H1 (cell line): ENCODE data around the gene CNPY2. TPM values are rescaled to one million over a fixed set of nuclear protein-coding genes. Genes with fewer than 3 reads are reported as not detected.

Source experiments
- CTCF ChIA-PET: fragments of 300-600 bp; sonication (Branson Sonifier 250); formaldehyde crosslinking; loops from one replicate; lab custom pipeline; 2021; ENCODE audit not compliant: partially characterized antibody; lab: Charles Lee
- POLR2A ChIA-PET: fragments of 300-600 bp; sonication (Branson Sonifier 250); formaldehyde crosslinking; loops from one replicate; lab custom pipeline; 2021; ENCODE audit warnings: inconsistent platforms; ENCODE audit not compliant: partially characterized antibody; lab: Charles Lee
- DNase-seq, 2 experiments: peaks; one replicate each; pipeline versions ENCODE4 v3.0.0 to v3.0.0-alpha.2; 2010 to 2022; ENCODE audit warnings: low spot score in 2 of 2, low read depth in 1 of 2, mixed read lengths in 1 of 2
- FAIRE-seq: peaks from 2 replicates; lab custom pipeline; 2011; peaks lifted over from hg19 to GRCh38; lab: Jason Lieb, UNC
- H2AFZ ChIP-seq: 2 replicates; pipeline ENCODE4 v1.8.1; 2012; ENCODE audit warnings: low read length, inconsistent platforms
- H2AK5ac ChIP-seq: 2 replicates; pipeline ENCODE4 v1.6.1; 2013; ENCODE audit warnings: low read depth, low read length
- H2BK120ac ChIP-seq: replicated peaks from 2 replicates; pipeline ENCODE3; 2013; ENCODE audit warnings: low read depth, low read length, inconsistent platforms
- H2BK12ac ChIP-seq: 2 replicates; pipeline ENCODE4 v1.6.1; 2013; ENCODE audit warnings: low read depth, low read length
- H2BK15ac ChIP-seq: 2 replicates; pipeline ENCODE4 v1.6.1; 2013; ENCODE audit warnings: low read length
- H2BK20ac ChIP-seq: 2 replicates; pipeline ENCODE4 v1.6.1; 2013; ENCODE audit warnings: low read length
- H2BK5ac ChIP-seq: 2 replicates; pipeline ENCODE4 v1.6.1; 2013; ENCODE audit warnings: low read depth, low read length
- H3K14ac ChIP-seq: 2 replicates; pipeline ENCODE4 v1.6.1; 2013; ENCODE audit warnings: inconsistent platforms; ENCODE audit not compliant: insufficient read length
- H3K18ac ChIP-seq: 2 replicates; pipeline ENCODE4 v1.6.1; 2013; ENCODE audit warnings: low read length; ENCODE audit errors: extremely low read depth
- H3K23ac ChIP-seq: 2 replicates; pipeline ENCODE4 v1.6.1; 2013; ENCODE audit warnings: inconsistent platforms; ENCODE audit not compliant: insufficient read length
- H3K23me2 ChIP-seq: 2 replicates; pipeline ENCODE4 v1.6.1; 2013; ENCODE audit warnings: low read depth, low read length
- H3K27ac ChIP-seq: 2 replicates; pipeline ENCODE4 v1.6.1; 2011; ENCODE audit warnings: low read depth, low read length, inconsistent platforms
- H3K27me3 ChIP-seq, 4 experiments: replicated peaks in 1 of 4; 1 replicate in 1 of 4; 2 replicates in 3 of 4; pipeline versions ENCODE4 v1.6.1 to v1.8.1; 2011 to 2013; ENCODE audit warnings: low read length in 3 of 4, mild to moderate bottlenecking in 3 of 4, inconsistent platforms in 2 of 4, mixed read lengths in 2 of 4, moderate library complexity in 1 of 4; ENCODE audit not compliant: control insufficient read depth in 3 of 4, insufficient read depth in 3 of 4; ENCODE audit errors: extremely low read depth in 1 of 4
- H3K36me3 ChIP-seq, 4 experiments: 2 replicates each; pipeline versions ENCODE4 v1.6.1 to v1.8.1; 2011 to 2013; ENCODE audit warnings: mild to moderate bottlenecking in 4 of 4, low read length in 3 of 4, moderate library complexity in 2 of 4, control low read depth in 1 of 4, inconsistent platforms in 1 of 4; ENCODE audit not compliant: insufficient read depth in 4 of 4, control insufficient read depth in 2 of 4
- H3K4ac ChIP-seq: replicated peaks from 2 replicates; pipeline ENCODE3; 2013; ENCODE audit warnings: low read length, low read depth, mixed read lengths, inconsistent platforms; ENCODE audit not compliant: insufficient read length
- H3K4me1 ChIP-seq, 4 experiments: replicated peaks in 1 of 4; 1 replicate in 1 of 4; 2 replicates in 3 of 4; pipeline versions ENCODE4 v1.6.1 to v1.8.1; 2011 to 2013; ENCODE audit warnings: low read length in 3 of 4, inconsistent platforms in 2 of 4, mixed read lengths in 1 of 4; ENCODE audit not compliant: insufficient read depth in 4 of 4, control insufficient read depth in 3 of 4
- H3K4me2 ChIP-seq, 2 experiments: 2 replicates each; pipeline versions ENCODE4 v1.6.1 to v1.8.1; 2011 to 2013; ENCODE audit warnings: low read depth in 2 of 2, low read length in 2 of 2, control low read depth in 1 of 2, inconsistent platforms in 1 of 2, mild to moderate bottlenecking in 1 of 2; ENCODE audit not compliant: insufficient read depth in 1 of 2
- H3K4me3 ChIP-seq, 4 experiments: fragments of 200-600, 300-600 bp in 1 of 4; sonication (generic), shearing (Covaris generic), sonication (Bioruptor Twin) in 1 of 4; 2 replicates each; pipeline versions ENCODE4 v1.5.1 to v1.8.1; 2011 to 2016; ENCODE audit warnings: low read length in 4 of 4, low read depth in 3 of 4, control low read depth in 2 of 4, inconsistent platforms in 2 of 4, mild to moderate bottlenecking in 2 of 4, mixed read lengths in 1 of 4, moderate library complexity in 1 of 4; ENCODE audit not compliant: insufficient read depth in 2 of 4; ENCODE audit errors: extremely low read depth in 1 of 4
- H3K56ac ChIP-seq: replicated peaks from 2 replicates; pipeline ENCODE3; 2013; ENCODE audit warnings: low read depth, mild to moderate bottlenecking, mixed read lengths, low read length, inconsistent platforms; ENCODE audit not compliant: insufficient read length
- H3K79me1 ChIP-seq: 2 replicates; pipeline ENCODE4 v1.6.1; 2013; ENCODE audit warnings: low read depth, low read length, control low read depth
- H3K79me2 ChIP-seq, 2 experiments: 2 replicates each; pipeline versions ENCODE4 v1.6.1 to v1.8.1; 2012 to 2013; ENCODE audit warnings: low read length in 2 of 2, mild to moderate bottlenecking in 2 of 2, inconsistent platforms in 1 of 2; ENCODE audit not compliant: insufficient read depth in 2 of 2, control insufficient read depth in 1 of 2
- H3K9ac ChIP-seq, 4 experiments: replicated peaks in 1 of 4; 1 replicate in 1 of 4; 2 replicates in 3 of 4; pipeline versions ENCODE4 v1.6.1 to v1.8.1; 2011 to 2013; ENCODE audit warnings: low read depth in 3 of 4, low read length in 3 of 4, control low read depth in 2 of 4, mild to moderate bottlenecking in 2 of 4, moderate library complexity in 2 of 4, inconsistent platforms in 1 of 4; ENCODE audit errors: extremely low read depth in 1 of 4
- H3K9me3 ChIP-seq, 2 experiments: 2 replicates each; pipeline versions ENCODE4 v1.6.1 to v1.8.1; 2012 to 2013; ENCODE audit warnings: mild to moderate bottlenecking in 2 of 2, moderate library complexity in 2 of 2, control low read depth in 1 of 2, inconsistent platforms in 1 of 2, low read depth in 1 of 2, low read length in 1 of 2, mixed read lengths in 1 of 2; ENCODE audit not compliant: insufficient read depth in 2 of 2
- H4K20me1 ChIP-seq, 2 experiments: replicated peaks in 1 of 2; 2 replicates each; pipeline versions ENCODE3 to v1.8.1; 2011 to 2013; ENCODE audit warnings: inconsistent platforms in 2 of 2, low read length in 2 of 2, mild to moderate bottlenecking in 1 of 2; ENCODE audit not compliant: insufficient read depth in 2 of 2, control insufficient read depth in 1 of 2
- H4K5ac ChIP-seq: 2 replicates; pipeline ENCODE4 v1.6.1; 2013; ENCODE audit warnings: low read length, low read depth, mixed read lengths, inconsistent platforms; ENCODE audit not compliant: insufficient read length
- H4K8ac ChIP-seq: 2 replicates; pipeline ENCODE4 v1.8.0; 2013; ENCODE audit warnings: mild to moderate bottlenecking, moderate library complexity, low read length, inconsistent platforms; ENCODE audit not compliant: insufficient read depth; ENCODE audit errors: extremely low read depth
- H4K91ac ChIP-seq: replicated peaks from 2 replicates; pipeline ENCODE3; 2013; ENCODE audit warnings: low read length, mixed read lengths, inconsistent platforms; ENCODE audit not compliant: insufficient read length
- RXRA ChIP-seq: IDR thresholded peaks from 2 replicates; pipeline ENCODE4 v1.6.1; 2011; ENCODE audit warnings: low read depth, mild to moderate bottlenecking, low read length, moderate library complexity; ENCODE audit not compliant: insufficient read depth
- SAP30 ChIP-seq: fragments of 300-600 bp; sonication (generic); IDR thresholded peaks from 2 replicates; pipeline ENCODE4 v1.7.1; 2012; ENCODE audit warnings: low read length, moderate library complexity, mild to moderate bottlenecking, inconsistent platforms; ENCODE audit not compliant: insufficient read depth, insufficient replicate concordance
- SIRT6 ChIP-seq: IDR thresholded peaks from one replicate; pipeline ENCODE4 v1.7.1; 2012; ENCODE audit warnings: low read length, inconsistent platforms
- SUZ12 ChIP-seq: fragments of 200-600 bp; sonication (generic); IDR thresholded peaks from 2 replicates; pipeline ENCODE4 v1.6.1; 2012; ENCODE audit warnings: mild to moderate bottlenecking, inconsistent platforms, low read length, moderate library complexity, mixed read lengths
- YY1 ChIP-seq: IDR thresholded peaks from 2 replicates; pipeline ENCODE4 v1.6.1; 2011; ENCODE audit warnings: low read depth, mild to moderate bottlenecking, low read length
- WGBS, 2 experiments: shearing (Covaris generic) in 1 of 2; methylation state at CpG; one replicate each; pipeline versions ENCODE4 v1.1.6 to v1.1.7; 2013 to 2015; ENCODE audit warnings: low lambda C conversion rate in 2 of 2, mixed read lengths in 2 of 2, inconsistent platforms in 1 of 2, low coverage in 1 of 2, missing lambda C conversion rate in 1 of 2; ENCODE audit not compliant: insufficient replicate concordance in 2 of 2, insufficient coverage in 1 of 2, insufficient read length in 1 of 2; ENCODE audit errors: extremely low coverage in 1 of 2, missing lambda C conversion rate in 1 of 2; 5-methylcytosine and 5-hydroxymethylcytosine counted together
- polyA plus RNA-seq, 7 experiments: library from polyadenylated mRNA; depleted of rRNA in 3 of 7; stranded (reverse) in 5 of 7; unstranded in 2 of 7; fragments of >200 nt in 5 of 7; fragments of 200-250 nt in 2 of 7; gene quantifications; 1 replicate in 5 of 7; 2 replicates in 1 of 7; 4 replicates in 1 of 7; pipeline versions ENCODE4 v1.2.1 to v1.2.3, GENCODE V29; 2011 to 2013; ENCODE audit warnings: missing spikeins in 2 of 7, mixed read lengths in 2 of 7
- total RNA-seq: library from RNA; stranded (reverse); fragmentation: NEBNext Ultra II Directional; extraction: Animal tissue kit (Norgen Biotek cat#: 25700); gene quantifications from 2 replicates; pipeline ENCODE4 v1.2.1, GENCODE V29; 2021
- TF ChIP-seq, protein P1 (sequence below): IDR thresholded peaks from 2 replicates; pipeline ENCODE4 v1.6.1; 2012; ENCODE audit warnings: inconsistent platforms

CNPY2 gene
- total and polyA plus RNA-seq, 2 of the 8 experiments (the other 6 are each of a cell fraction or from before 2014, with no cell fraction given), result 203 to 281 TPM

DNA sequence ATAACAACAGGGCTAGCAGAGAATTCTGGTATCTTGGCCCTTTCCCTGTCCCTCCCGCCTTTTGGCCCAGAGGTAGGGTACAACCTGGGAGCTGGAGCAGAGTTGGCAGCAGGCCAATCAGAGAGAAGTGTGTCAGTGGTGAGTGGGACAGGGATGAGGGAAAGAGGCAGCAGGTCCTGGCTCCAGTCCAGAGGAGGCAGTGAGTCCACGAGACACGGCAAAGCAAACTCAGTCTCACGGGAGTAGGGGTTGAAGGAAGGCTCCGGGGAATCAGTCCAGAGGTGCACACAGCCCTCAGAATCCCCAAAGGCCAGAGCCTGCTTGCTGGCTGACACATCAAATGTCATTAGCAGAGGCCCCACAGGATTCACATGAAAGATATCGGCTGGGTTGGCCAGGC is 10.7 kb upstream of the CNPY2 start:
- Histone ChIP-seq H3K4me3 (no peak overlapping the region), H3K27me3 (no peaks in the 10 kb centered on the region), H3K9ac (no peak overlapping the region), H2BK120ac (no peak overlapping the region), H2BK15ac (no peak overlapping the region), H3K56ac (no peak overlapping the region), H2BK20ac (no peak overlapping the region), H3K23me2 (no peaks in the 10 kb centered on the region), H4K8ac (no peak overlapping the region), H3K27ac (no peak overlapping the region), H3K79me1 (no peaks in the 10 kb centered on the region), H2AFZ (no peak overlapping the region), H3K4me2 (no peak overlapping the region), H3K36me3 (peaks cover 2 to 15% (median 7%) of the 10 kb centered on the region in 4 experiments; a peak in 6 of 8 replicates), H3K4ac (no peak overlapping the region), H2BK5ac (no peak overlapping the region; the same call in 1 of the 2 replicates), H3K4me1 (no peaks in the 10 kb centered on the region; a peak in 1 of 7 replicates), H4K91ac (no peak overlapping the region), H3K9me3 (no peaks in the 10 kb centered on the region), H4K20me1 (no peaks in the 10 kb centered on the region), H2BK12ac (no peak overlapping the region), H3K23ac (no peak overlapping the region), H3K18ac (no peak overlapping the region), H3K79me2 (no peaks in the 10 kb centered on the region), H2AK5ac (no peak overlapping the region), H3K14ac (no peak overlapping the region), H4K5ac (no peak overlapping the region)
- ChIA-PET POLR2A (interaction anchor here (1.2 to 1.6 kb wide), 3 partner anchors 10 to 20 kb away, joined by 3 to 9 read pairs (median 6); partner anchors contain the start of genes CNPY2 and IL23A), CTCF (interaction anchor here (0.5 to 2.3 kb wide), 6 partner anchors 10 to 233 kb away, joined by 3 to 9 read pairs (median 4); partner anchors contain the start of gene CNPY2)
- TF ChIP-seq SAP30 (no peak), RXRA (no peak), SUZ12 (no peak), YY1 (no peak), SIRT6 (no peak)
- TF ChIP-seq, protein P1, sequence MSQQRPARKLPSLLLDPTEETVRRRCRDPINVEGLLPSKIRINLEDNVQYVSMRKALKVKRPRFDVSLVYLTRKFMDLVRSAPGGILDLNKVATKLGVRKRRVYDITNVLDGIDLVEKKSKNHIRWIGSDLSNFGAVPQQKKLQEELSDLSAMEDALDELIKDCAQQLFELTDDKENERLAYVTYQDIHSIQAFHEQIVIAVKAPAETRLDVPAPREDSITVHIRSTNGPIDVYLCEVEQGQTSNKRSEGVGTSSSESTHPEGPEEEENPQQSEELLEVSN, result no peak
- DNase-seq (no peak), FAIRE-seq (no peak)
- WGBS, 2 experiments, result 95% methylated on average over 6 of the region's 6 CpGs; no CpG with 5 or more reads in 1 of the 2 experiments
